ENCODE measurements around the gene SYNPO2.

Gene SYNPO2

DNA sequence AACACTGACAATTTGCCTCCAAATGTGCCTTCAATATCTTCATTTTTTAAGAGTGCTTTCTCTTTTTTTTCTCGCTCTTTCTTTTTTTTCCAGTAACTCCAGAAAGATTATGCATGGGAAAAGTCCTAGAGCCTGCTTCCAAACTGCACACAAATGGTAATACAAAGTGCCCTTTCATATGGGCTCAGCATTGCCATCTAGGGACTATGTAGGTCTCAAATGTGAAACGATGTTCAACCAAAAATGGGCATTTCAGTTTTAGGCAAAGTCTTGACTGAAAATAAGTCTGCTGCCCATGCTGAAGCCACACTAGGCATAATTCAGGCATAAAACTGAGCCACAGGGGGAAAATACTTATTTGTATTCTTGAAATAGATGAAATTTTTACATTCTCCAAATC, 65.6 kb downstream of the SYNPO2 start:
- H3K27ac ChIP-seq (ENCODE audit: poor library complexity, severe bottlenecking), result no peak overlapping the region
- no peak overlapping the region for H3K4me3 ChIP-seq (ENCODE audit: severe bottlenecking)
- TF ChIP-seq, protein P1, sequence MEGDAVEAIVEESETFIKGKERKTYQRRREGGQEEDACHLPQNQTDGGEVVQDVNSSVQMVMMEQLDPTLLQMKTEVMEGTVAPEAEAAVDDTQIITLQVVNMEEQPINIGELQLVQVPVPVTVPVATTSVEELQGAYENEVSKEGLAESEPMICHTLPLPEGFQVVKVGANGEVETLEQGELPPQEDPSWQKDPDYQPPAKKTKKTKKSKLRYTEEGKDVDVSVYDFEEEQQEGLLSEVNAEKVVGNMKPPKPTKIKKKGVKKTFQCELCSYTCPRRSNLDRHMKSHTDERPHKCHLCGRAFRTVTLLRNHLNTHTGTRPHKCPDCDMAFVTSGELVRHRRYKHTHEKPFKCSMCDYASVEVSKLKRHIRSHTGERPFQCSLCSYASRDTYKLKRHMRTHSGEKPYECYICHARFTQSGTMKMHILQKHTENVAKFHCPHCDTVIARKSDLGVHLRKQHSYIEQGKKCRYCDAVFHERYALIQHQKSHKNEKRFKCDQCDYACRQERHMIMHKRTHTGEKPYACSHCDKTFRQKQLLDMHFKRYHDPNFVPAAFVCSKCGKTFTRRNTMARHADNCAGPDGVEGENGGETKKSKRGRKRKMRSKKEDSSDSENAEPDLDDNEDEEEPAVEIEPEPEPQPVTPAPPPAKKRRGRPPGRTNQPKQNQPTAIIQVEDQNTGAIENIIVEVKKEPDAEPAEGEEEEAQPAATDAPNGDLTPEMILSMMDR (IDR thresholded peaks at IDR 0.05; ENCODE audit: poor library complexity, severe bottlenecking), result peak; percentile 24
- no peak for ATAC-seq (ENCODE audit: low read depth)
- H3K36me3 ChIP-seq (ENCODE audit: low read depth), result no peaks in the 10 kb centered on the region
- no peaks in the 10 kb centered on the region for H3K9me3 ChIP-seq (ENCODE audit: severe bottlenecking)
- no peaks in the 10 kb centered on the region for H3K4me1 ChIP-seq (ENCODE audit: insufficient read depth, poor library complexity, severe bottlenecking)
- no peak for DNase-seq (ENCODE audit: low spot score)
- no peaks in the 10 kb centered on the region for H3K27me3 ChIP-seq (ENCODE audit: insufficient read depth, poor library complexity, severe bottlenecking)

DNA sequence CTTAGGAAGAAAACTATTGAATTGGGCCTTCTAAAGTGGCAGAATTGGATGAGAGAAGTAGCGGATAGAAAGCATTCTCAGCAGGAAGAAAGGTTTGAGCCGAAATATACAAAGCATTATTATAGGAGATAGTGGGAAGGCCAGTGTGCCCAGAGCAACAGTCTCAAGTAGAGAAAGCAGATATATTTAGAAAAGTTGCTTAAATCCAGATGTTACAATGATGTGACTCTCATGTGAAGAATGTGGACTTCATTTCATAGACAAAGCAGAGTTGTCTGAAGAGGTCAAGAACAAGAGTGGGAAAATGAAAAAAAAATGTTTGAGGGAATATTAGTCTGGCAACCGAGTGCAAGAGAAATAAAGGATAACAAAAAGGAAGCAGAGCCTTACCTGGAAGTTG, 66.9 kb downstream of the SYNPO2 start:
- H3K27me3 ChIP-seq (ENCODE audit: insufficient read depth, poor library complexity, severe bottlenecking), result no peaks in the 10 kb centered on the region
- H3K27ac ChIP-seq (ENCODE audit: poor library complexity, severe bottlenecking), result no peak overlapping the region
- ATAC-seq (ENCODE audit: low read depth) (no peak), DNase-seq (ENCODE audit: low spot score) (no peak)
- no peaks in the 10 kb centered on the region for H3K4me1 ChIP-seq (ENCODE audit: insufficient read depth, poor library complexity, severe bottlenecking)
- no peaks in the 10 kb centered on the region for H3K36me3 ChIP-seq (ENCODE audit: low read depth)
- TF ChIP-seq, protein P1 (IDR thresholded peaks at IDR 0.05; ENCODE audit: poor library complexity, severe bottlenecking), result no peak
- no peak overlapping the region for H3K4me3 ChIP-seq (ENCODE audit: severe bottlenecking)
- no peaks in the 10 kb centered on the region for H3K9me3 ChIP-seq (ENCODE audit: severe bottlenecking)

DNA sequence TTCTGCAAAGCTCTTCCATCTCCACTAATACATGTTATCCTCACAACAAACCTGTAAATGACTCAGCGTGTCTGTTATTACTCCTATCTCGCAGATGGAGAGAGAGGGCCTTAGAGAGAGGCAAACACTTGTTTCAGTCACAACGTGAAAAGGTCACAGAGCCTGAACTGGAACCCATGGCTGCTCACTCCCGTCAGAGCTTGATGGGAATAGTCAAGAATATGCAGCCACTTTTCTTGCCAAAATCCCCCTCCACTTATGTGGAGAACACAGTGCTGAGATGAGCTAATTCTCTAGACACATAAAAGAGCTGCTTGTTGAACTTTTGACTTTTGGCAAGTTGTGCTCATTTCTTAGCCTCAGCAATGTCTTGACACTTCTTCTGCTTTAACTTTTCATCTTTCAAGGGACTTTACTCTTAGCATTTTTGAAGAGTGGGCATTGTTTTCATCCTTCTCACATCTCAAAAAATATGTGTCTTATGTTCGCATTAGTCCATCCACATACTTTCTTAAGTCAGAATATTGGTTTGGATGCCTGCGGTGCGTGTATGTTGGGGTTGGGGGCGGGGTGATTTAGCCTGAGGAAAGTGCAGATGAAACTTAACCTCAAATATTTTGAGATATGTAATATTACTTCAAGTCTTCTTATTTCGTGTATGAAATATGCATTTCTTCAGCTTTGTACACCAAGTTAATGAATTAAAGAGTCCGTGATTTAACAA, 69.2 kb downstream of the SYNPO2 start:
- Histone ChIP-seq H3K4me1 (ENCODE audit: insufficient read depth, poor library complexity, severe bottlenecking) (no peaks in the 10 kb centered on the region), H3K9me3 (ENCODE audit: severe bottlenecking) (no peaks in the 10 kb centered on the region), H3K36me3 (ENCODE audit: low read depth) (no peaks in the 10 kb centered on the region), H3K27ac (ENCODE audit: poor library complexity, severe bottlenecking) (no peak overlapping the region), H3K4me3 (ENCODE audit: severe bottlenecking) (no peak overlapping the region), H3K27me3 (ENCODE audit: insufficient read depth, poor library complexity, severe bottlenecking) (no peaks in the 10 kb centered on the region)
- TF ChIP-seq, protein P1 (IDR thresholded peaks at IDR 0.05; ENCODE audit: poor library complexity, severe bottlenecking), result no peak
- DNase-seq (ENCODE audit: low spot score) (no peak), ATAC-seq (ENCODE audit: low read depth) (no peak)

GRCh38 chr4:118962540-118962939, 73.9 kb downstream of the SYNPO2 start:
- DNase-seq (ENCODE audit: low spot score) (no peak), ATAC-seq (ENCODE audit: low read depth) (no peak)
- TF ChIP-seq, protein P1 (IDR thresholded peaks at IDR 0.05; ENCODE audit: poor library complexity, severe bottlenecking), result no peak
- no peaks in the 10 kb centered on the region for H3K27me3 ChIP-seq (ENCODE audit: insufficient read depth, poor library complexity, severe bottlenecking)
- H3K9me3 ChIP-seq (ENCODE audit: severe bottlenecking), result no peaks in the 10 kb centered on the region
- no peaks in the 10 kb centered on the region for H3K36me3 ChIP-seq (ENCODE audit: low read depth)
- H3K4me1 ChIP-seq (ENCODE audit: insufficient read depth, poor library complexity, severe bottlenecking), result no peaks in the 10 kb centered on the region
- no peak overlapping the region for H3K27ac ChIP-seq (ENCODE audit: poor library complexity, severe bottlenecking)
- H3K4me3 ChIP-seq (ENCODE audit: severe bottlenecking), result no peak overlapping the region

DNA sequence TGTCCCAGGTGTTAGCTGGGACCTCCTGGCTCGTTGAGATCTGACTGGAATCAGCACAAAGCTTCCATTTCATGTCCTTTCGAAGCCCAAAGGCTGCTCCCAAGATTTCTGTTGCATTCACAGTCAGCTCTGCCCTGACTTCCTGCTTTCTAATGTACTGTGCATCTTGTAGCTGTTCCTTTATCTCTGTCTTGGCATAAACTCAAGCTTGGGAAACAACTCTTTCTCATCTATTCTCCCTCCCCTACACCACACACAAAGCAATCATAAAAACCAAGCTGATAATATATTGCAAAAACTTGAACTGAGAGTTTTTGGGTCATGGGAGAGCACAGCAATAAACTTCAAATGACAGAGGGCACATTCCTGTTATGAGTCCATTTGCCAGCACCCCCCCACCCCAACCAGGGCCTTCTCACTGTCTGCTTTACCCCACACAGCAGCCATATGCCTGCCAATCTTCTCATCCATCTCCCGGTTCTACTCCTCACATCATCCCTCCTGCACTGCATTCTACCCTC, 76.3 kb downstream of the SYNPO2 start:
- ATAC-seq (ENCODE audit: low read depth) (no peak), DNase-seq (ENCODE audit: low spot score) (no peak)
- H3K27me3 ChIP-seq (ENCODE audit: insufficient read depth, poor library complexity, severe bottlenecking), result no peaks in the 10 kb centered on the region
- TF ChIP-seq, protein P1 (IDR thresholded peaks at IDR 0.05; ENCODE audit: poor library complexity, severe bottlenecking), result no peak
- H3K4me1 ChIP-seq (ENCODE audit: insufficient read depth, poor library complexity, severe bottlenecking), result no peaks in the 10 kb centered on the region
- no peaks in the 10 kb centered on the region for H3K9me3 ChIP-seq (ENCODE audit: severe bottlenecking)
- H3K27ac ChIP-seq (ENCODE audit: poor library complexity, severe bottlenecking), result no peak overlapping the region
- H3K4me3 ChIP-seq (ENCODE audit: severe bottlenecking), result no peak overlapping the region
- H3K36me3 ChIP-seq (ENCODE audit: low read depth), result no peaks in the 10 kb centered on the region
